Transverse colon (tissue), 4 donors: Measurements from ENCODE around the gene LSM3. TPM values are rescaled to one million over a fixed set of nuclear protein-coding genes. Genes with fewer than 3 reads are reported as not detected.
A peak's percentile ranks its signal among the peaks of the same experiment; 100 is the strongest.

ENCODE experiments used
- DNase-seq: peaks from one replicate; pipeline ENCODE4 v3.0.0-alpha.2; 2019
- H3K27ac ChIP-seq, 4 donors: fragments of 200-600 bp; sonication (generic); 2 replicates each; pipeline ENCODE4 v1.5.1; 2016 to 2018; ENCODE audit warnings: inconsistent platforms in 4 of 4
- H3K27me3 ChIP-seq: fragments of 200-600 bp; sonication (generic); 2 replicates; pipeline ENCODE4 v1.5.1; 2017; ENCODE audit warnings: inconsistent platforms
- H3K36me3 ChIP-seq, 4 donors: fragments of 200-600 bp; sonication (generic); 2 replicates each; pipeline ENCODE4 v1.5.1; 2017 to 2019; ENCODE audit warnings: inconsistent platforms in 4 of 4
- H3K4me1 ChIP-seq, 4 donors: fragments of 200-600 bp; sonication (generic); 2 replicates each; pipeline ENCODE4 v1.5.1; 2017 to 2020; ENCODE audit warnings: inconsistent platforms in 4 of 4
- H3K4me3 ChIP-seq, 4 donors: fragments of 200-600 bp; sonication (generic); 1 replicate in 1 of 4; 2 replicates in 3 of 4; pipeline versions ENCODE4 v1.5.1 to v1.6.1; 2017 to 2019; ENCODE audit warnings: inconsistent platforms in 4 of 4
- H3K9me3 ChIP-seq, 2 donors: fragments of 200-600 bp; sonication (generic); 2 replicates each; pipeline ENCODE4 v1.5.1; 2017 to 2019; ENCODE audit warnings: inconsistent platforms in 2 of 2
- CTCF ChIP-seq, 5 experiments: fragments of 200-600 bp in 3 of 5; fragments of 450-650 bp in 2 of 5; sonication (generic) in 3 of 5; IDR thresholded peaks; 1 replicate in 2 of 5; 2 replicates in 3 of 5; pipeline ENCODE4 v1.5.1; 2016 to 2017; ENCODE audit warnings: antibody characterized with exemption in 5 of 5, inconsistent platforms in 3 of 5, mild to moderate bottlenecking in 2 of 5, moderate library complexity in 1 of 5
- EP300 ChIP-seq: sonication (generic); formaldehyde crosslinking; IDR thresholded peaks from one replicate; pipeline ENCODE4 v1.6.1; 2017; ENCODE audit warnings: antibody characterized with exemption, low read depth
- POLR2A ChIP-seq: fragments of 450-650 bp; IDR thresholded peaks from one replicate; pipeline ENCODE4 v1.6.1; 2016; ENCODE audit warnings: antibody characterized with exemption, mild to moderate bottlenecking, moderate library complexity
- POLR2AphosphoS5 ChIP-seq, 3 donors: sonication (generic); formaldehyde crosslinking; IDR thresholded peaks; one replicate each; pipeline ENCODE4 v1.6.1; 2016; ENCODE audit warnings: antibody characterized with exemption in 3 of 3
- WGBS, 2 donors: methylation state at CpG; one replicate each; pipeline ENCODE4 v1.1.5; 2018; ENCODE audit warnings: low coverage in 1 of 2; 5-methylcytosine and 5-hydroxymethylcytosine counted together
- in situ Hi-C, 4 donors: fragments of 200-750 bp; cut with MboI; loops; one replicate each; pipeline versions ENCODE4 v1.15.0 to v1.15.1; 2017; ENCODE audit warnings: low sequenced_read_pairs in 3 of 4, low pct_ligation_motif_present in 1 of 4, low pct_unique_long_range_greater_than_20kb in 1 of 4
- intact Hi-C: fragments of 100-400 bp; cut with DNase I; formaldehyde crosslinking; loops from one replicate; pipeline ENCODE4 v1.15.1; 2023; ENCODE audit warnings: low total_unique reads
- total RNA-seq, 4 donors: library from RNA; depleted of rRNA; stranded (reverse); fragments of >200 nt; gene quantifications; one replicate each; pipeline ENCODE4 v1.1.0, GENCODE V29; 2016

Gene LSM3
- total RNA-seq, 4 donors from 2014 or later: 5.6 to 9.6 (median 8.0) TPM

DNA sequence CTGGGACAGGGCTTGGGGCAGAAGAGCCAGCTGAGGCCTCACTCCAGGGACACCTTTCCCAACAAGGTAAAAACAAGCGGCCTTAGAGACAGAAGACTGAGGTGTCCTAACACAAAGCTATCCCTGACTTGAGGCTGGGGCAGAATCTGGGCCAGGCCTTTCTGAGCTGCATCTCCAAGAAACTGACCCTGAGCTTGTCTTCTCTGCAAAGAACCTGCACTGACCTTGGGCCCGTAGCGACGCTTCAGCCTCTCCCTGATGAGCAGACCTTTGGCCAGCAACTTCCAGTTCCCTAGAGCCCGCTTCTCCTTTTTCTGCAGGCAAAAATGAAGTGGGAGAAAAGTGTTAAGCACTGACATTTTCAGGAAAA lies 31.6 kb upstream of the LSM3 start:
- DNase-seq: no peak
- Histone ChIP-seq H3K36me3 (peaks cover 0 to 19% (median 9%) of the 10 kb centered on the region in 4 donors), H3K27me3 (no peaks in the 10 kb centered on the region), H3K4me1 (peaks cover 3 to 42% (median 28%) of the 10 kb centered on the region in 4 donors), H3K9me3 (no peaks in the 10 kb centered on the region), H3K4me3 (no peak overlapping the region), H3K27ac (peak overlapping the region in 3 of 4 donors; percentile 87 to 91 (median 91))
- in situ Hi-C loops (no loop called here), intact Hi-C loops (no loop called here)
- TF ChIP-seq CTCF (IDR thresholded peaks at IDR 0.05) (no peak), POLR2AphosphoS5 (IDR thresholded peaks at IDR 0.05) (no peak), EP300 (no peak), POLR2A (no peak)
- WGBS, 2 donors: 81 to 91% methylated on average over 4 to 5 of the region's 5 CpGs

DNA sequence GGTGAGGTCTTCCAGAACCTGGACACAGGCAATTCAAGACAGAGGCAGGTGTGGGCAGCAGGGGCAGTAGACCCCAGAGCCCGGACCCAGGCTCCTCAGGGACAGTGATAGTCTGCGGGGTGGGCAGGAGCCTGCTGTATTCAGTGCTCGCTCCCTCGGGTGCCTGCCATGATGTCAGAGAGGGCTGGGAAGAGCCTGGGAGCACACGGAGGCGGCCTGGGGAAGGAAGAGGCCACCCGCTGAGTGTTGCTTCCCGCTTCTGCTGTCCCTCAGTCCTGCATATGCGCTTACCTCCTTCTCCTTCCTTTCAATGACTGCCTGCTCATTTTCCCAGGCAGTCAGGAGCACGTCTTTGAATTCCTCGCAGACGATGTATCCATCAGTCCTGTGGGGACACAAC lies 31.0 kb upstream of the LSM3 start:
- no peaks in the 10 kb centered on the region for H3K27me3 ChIP-seq
- 90% methylated on average over 12 of the region's 12 CpGs; no CpG with 5 or more reads in 1 of the 2 donors for WGBS, 2 donors
- TF ChIP-seq EP300: no peak
- no peak for TF ChIP-seq POLR2A
- TF ChIP-seq CTCF (IDR thresholded peaks at IDR 0.05): no peak
- TF ChIP-seq POLR2AphosphoS5 (IDR thresholded peaks at IDR 0.05): no peak
- intact Hi-C loops (no loop called here), in situ Hi-C loops (no loop called here)
- no peak overlapping the region for H3K4me3 ChIP-seq
- peaks cover 0 to 22% (median 9%) of the 10 kb centered on the region in 4 donors for H3K36me3 ChIP-seq
- DNase-seq: no peak
- peak overlapping the region in 1 of 4 donors; percentile 1 for H3K27ac ChIP-seq
- no peaks in the 10 kb centered on the region for H3K9me3 ChIP-seq
- peaks cover 2 to 37% (median 28%) of the 10 kb centered on the region in 4 donors for H3K4me1 ChIP-seq

DNA sequence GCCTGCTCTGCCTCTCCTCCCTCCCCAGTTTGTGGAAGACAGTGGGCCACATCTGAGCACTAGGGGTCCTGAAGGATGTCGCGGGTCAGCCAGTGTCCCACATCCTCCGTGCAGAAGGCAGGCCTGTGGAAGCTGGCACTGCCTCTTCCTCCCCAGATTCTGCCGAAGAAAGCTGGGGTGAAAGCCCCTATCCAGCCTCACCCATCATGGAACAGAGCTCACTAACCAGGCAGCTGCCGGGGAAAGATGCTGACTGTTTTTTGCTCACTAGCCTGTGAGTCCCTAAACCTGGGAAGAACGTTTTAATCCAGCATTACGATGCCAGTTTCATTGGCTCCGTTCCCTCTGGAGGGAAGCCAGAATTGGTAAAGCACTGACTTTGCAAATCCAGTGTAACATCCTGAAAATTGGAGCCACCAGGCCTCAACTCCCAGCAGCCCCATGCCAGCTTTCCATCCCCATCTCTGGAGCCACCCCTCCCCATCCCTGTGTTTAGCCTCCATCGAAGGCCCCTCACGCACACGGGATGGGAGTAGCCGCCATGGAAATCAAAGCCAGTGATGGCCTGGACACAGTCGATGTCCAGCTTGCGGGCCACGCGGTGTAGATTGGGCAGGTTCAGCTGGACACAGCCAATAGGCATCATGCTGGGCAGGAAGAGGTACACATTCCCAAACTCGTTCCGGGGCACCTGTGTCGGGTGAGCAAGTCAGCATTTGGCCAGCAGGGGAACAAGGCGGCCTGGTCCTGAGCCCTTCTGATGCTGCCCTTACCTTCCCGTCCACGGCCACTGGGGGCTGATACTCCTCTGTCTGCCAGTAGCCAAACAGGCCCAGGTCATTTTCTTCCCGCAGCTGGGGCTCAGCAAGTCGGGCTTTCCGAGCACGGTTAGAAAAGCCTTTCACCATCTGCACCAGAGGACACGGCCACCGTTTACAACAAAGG lies 30.3 kb upstream of the LSM3 start:
- Histone ChIP-seq H3K27me3 (no peaks in the 10 kb centered on the region), H3K4me1 (peaks cover 0 to 30% (median 22%) of the 10 kb centered on the region in 4 donors), H3K36me3 (peaks cover 0 to 22% (median 9%) of the 10 kb centered on the region in 4 donors), H3K4me3 (no peak overlapping the region), H3K27ac (no peak overlapping the region), H3K9me3 (no peaks in the 10 kb centered on the region)
- no peak for DNase-seq
- in situ Hi-C loops (no loop called here), intact Hi-C loops (no loop called here)
- no peak for TF ChIP-seq EP300
- no peak for TF ChIP-seq POLR2AphosphoS5 (IDR thresholded peaks at IDR 0.05)
- no peak for TF ChIP-seq POLR2A
- no peak for TF ChIP-seq CTCF (IDR thresholded peaks at IDR 0.05)
- 90% methylated on average over 28 of the region's 28 CpGs; no CpG with 5 or more reads in 1 of the 2 donors for WGBS, 2 donors

- no peak for DNase-seq
- H3K36me3 ChIP-seq: peaks cover 0 to 22% (median 9%) of the 10 kb centered on the region in 4 donors
- H3K4me1 ChIP-seq: peaks cover 0 to 12% (median 7%) of the 10 kb centered on the region in 4 donors
- H3K9me3 ChIP-seq: no peaks in the 10 kb centered on the region
- TF ChIP-seq CTCF (IDR thresholded peaks at IDR 0.05) (no peak), EP300 (no peak), POLR2AphosphoS5 (IDR thresholded peaks at IDR 0.05) (no peak), POLR2A (no peak)
- in situ Hi-C loops: loop anchor here in 1 of 4 donors (25.0 kb wide), 1 partner anchor 263 kb away; the partner anchor contains the start of gene WNT7A
- WGBS, 2 donors: 95% methylated on average over 9 of the region's 9 CpGs; no CpG with 5 or more reads in 1 of the 2 donors
- no peaks in the 10 kb centered on the region for H3K27me3 ChIP-seq
- no peak overlapping the region for H3K4me3 ChIP-seq
- H3K27ac ChIP-seq: no peak overlapping the region
- intact Hi-C loops: no loop called here
Measured at GRCh38 chr3:14150078-14150477, 28.5 kb upstream of the LSM3 start.
